Neural crest cell (in vitro differentiated cells): ENCODE measurements around the gene C17orf50. TPM values are rescaled to one million over a fixed set of nuclear protein-coding genes. Genes with fewer than 3 reads are reported as not detected.

Experiments used
- DNase-seq: peaks from one replicate; pipeline ENCODE4 v3.0.0; 2021; ENCODE audit warnings: low read depth, mixed read lengths, low spot score
- H3K27ac Mint-ChIP-seq: one replicate; pipeline ENCODE4 v1.8.0; 2021; ENCODE audit warnings: mild to moderate bottlenecking, mixed read lengths; ENCODE audit not compliant: unreplicated experiment
- H3K27me3 Mint-ChIP-seq: 2 replicates; pipeline ENCODE4 v1.8.0; 2021; ENCODE audit warnings: low read depth, mild to moderate bottlenecking, mixed read lengths
- H3K36me3 Mint-ChIP-seq: 2 replicates; pipeline ENCODE4 v1.8.0; 2021; ENCODE audit warnings: low read depth, mild to moderate bottlenecking, mixed read lengths
- H3K4me1 Mint-ChIP-seq: 2 replicates; pipeline ENCODE4 v1.8.0; 2021; ENCODE audit warnings: mixed read lengths
- H3K4me3 Mint-ChIP-seq: one replicate; pipeline ENCODE4 v1.8.0; 2021; ENCODE audit warnings: mild to moderate bottlenecking, mixed read lengths
- H3K9me3 Mint-ChIP-seq: 2 replicates; pipeline ENCODE4 v1.8.0; 2021; ENCODE audit warnings: mixed read lengths
- CTCF ChIP-seq: fragments of 200-600 bp; sonication (generic); conservative IDR thresholded peaks from 2 replicates; pipeline ENCODE4 v1.5.0; 2021; ENCODE audit warnings: antibody characterized with exemption, mild to moderate bottlenecking
- total RNA-seq: library from RNA; stranded (reverse); gene quantifications from 2 replicates; pipeline ENCODE4 v1.2.1, GENCODE V29; 2021

Gene C17orf50
- total RNA-seq, 1 donor from 2014 or later, result 0.23 TPM

GRCh38 chr17:35778641-35779196, 18.0 kb downstream of the C17orf50 start:
- Mint-ChIP-seq H3K4me3 (no peak overlapping the region), H3K27me3 (peaks cover 16% of the 10 kb centered on the region), H3K4me1 (peaks cover 18% of the 10 kb centered on the region), H3K9me3 (no peaks in the 10 kb centered on the region), H3K36me3 (no peaks in the 10 kb centered on the region), H3K27ac (no peak overlapping the region)
- TF ChIP-seq CTCF, result no peak
- no peak for DNase-seq

GRCh38 chr17:35780950-35781349, 20.3 kb downstream of the C17orf50 start:
- no peak overlapping the region for H3K27ac Mint-ChIP-seq
- no peak overlapping the region for H3K4me3 Mint-ChIP-seq
- H3K4me1 Mint-ChIP-seq, result peaks cover 5% of the 10 kb centered on the region
- no peak for TF ChIP-seq CTCF
- H3K36me3 Mint-ChIP-seq, result no peaks in the 10 kb centered on the region
- DNase-seq, result no peak
- peaks cover 16% of the 10 kb centered on the region for H3K27me3 Mint-ChIP-seq
- H3K9me3 Mint-ChIP-seq, result no peaks in the 10 kb centered on the region

GRCh38 chr17:35784895-35785294, 24.2 kb downstream of the C17orf50 start:
- no peak overlapping the region for H3K4me3 Mint-ChIP-seq
- no peak overlapping the region for H3K27ac Mint-ChIP-seq
- no peaks in the 10 kb centered on the region for H3K36me3 Mint-ChIP-seq
- peaks cover 16% of the 10 kb centered on the region for H3K4me1 Mint-ChIP-seq
- no peak for TF ChIP-seq CTCF
- peaks cover 32% of the 10 kb centered on the region for H3K27me3 Mint-ChIP-seq
- no peaks in the 10 kb centered on the region for H3K9me3 Mint-ChIP-seq
- DNase-seq, result no peak

- H3K36me3 Mint-ChIP-seq, result no peaks in the 10 kb centered on the region
- peaks cover 16% of the 10 kb centered on the region for H3K4me1 Mint-ChIP-seq
- H3K27ac Mint-ChIP-seq, result no peak overlapping the region
- no peak for DNase-seq
- no peak for TF ChIP-seq CTCF
- H3K27me3 Mint-ChIP-seq, result peaks cover 37% of the 10 kb centered on the region
- no peaks in the 10 kb centered on the region for H3K9me3 Mint-ChIP-seq
- no peak overlapping the region for H3K4me3 Mint-ChIP-seq
These were observed 26.3 kb downstream of the C17orf50 start for GRCh38 chr17:35786941-35787432.

GRCh38 chr17:35788477-35789368, 28.0 kb downstream of the C17orf50 start:
- H3K27ac Mint-ChIP-seq, result no peak overlapping the region

More at GRCh38 chr17:35788477-35789368, 28.0 kb downstream of the C17orf50 start:
- no peaks in the 10 kb centered on the region for H3K9me3 Mint-ChIP-seq
- H3K36me3 Mint-ChIP-seq, result no peaks in the 10 kb centered on the region
- H3K27me3 Mint-ChIP-seq, result peaks cover 49% of the 10 kb centered on the region
- peaks cover 16% of the 10 kb centered on the region for H3K4me1 Mint-ChIP-seq
- no peak for DNase-seq
- H3K4me3 Mint-ChIP-seq, result no peak overlapping the region
- no peak for TF ChIP-seq CTCF
